Measurements from ENCODE around the gene TMPRSS11A.

- TF ChIP-seq GATA2 (IDR thresholded peaks at IDR 0.05; ENCODE audit: low read depth, low read length) (no peak), GATA3 (IDR thresholded peaks at IDR 0.05; ENCODE audit: low read depth, low read length) (no peak)
Measured at GRCh38 chr4:67885762-67886161, 77.5 kb downstream of the TMPRSS11A start.

Data from SH-SY5Y (cell line).